ENCODE measurements around the gene EI24.

- TF ChIP-seq CTCF (IDR thresholded peaks at IDR 0.05; ENCODE audit: extremely low read depth in 1 of 2, insufficient read depth in 1 of 2, low read depth in 1 of 2, low read length in 2 of 2) (no peak), EZH2 (IDR thresholded peaks at IDR 0.05; ENCODE audit: borderline replicate concordance, low read depth, low read length, severe bottlenecking) (no peak), POLR2AphosphoS5 (IDR thresholded peaks at IDR 0.05; ENCODE audit: insufficient read depth, low read depth, low read length) (peak; percentile 27), POLR2A (IDR thresholded peaks at IDR 0.05; ENCODE audit: low read depth, low read length) (peak; percentile 36), FOS (IDR thresholded peaks at IDR 0.05; ENCODE audit: borderline replicate concordance, insufficient read depth, low read length) (peak; percentile 50)
These were observed 52.7 kb downstream of the EI24 start for GRCh38 chr11:125621995-125622394.
